ENCODE measurements around the gene ARHGAP19. TPM values are rescaled to one million over a fixed set of nuclear protein-coding genes. Genes with fewer than 3 reads are reported as not detected.

ARHGAP19 gene
- total and polyA plus RNA-seq, 2 donors (not counting 3 experiments of a cell fraction or from before 2014, with no cell fraction given), result 6.8 to 20.0 TPM

GRCh38 chr10:97328646-97329453 is 36.4 kb upstream of the ARHGAP19 start:
- ChIA-PET POLR2A (no interaction called here), CTCF (interaction anchor here (1.1 to 1.4 kb wide), 2 partner anchors 27 to 50 kb away, joined by 3 to 6 read pairs; no protein-coding TSS in a partner anchor)
- H3K27me3 ChIP-seq (ENCODE audit: control insufficient read depth in 2 of 2, insufficient read depth in 2 of 2, low read length in 2 of 2), result no peaks in the 10 kb centered on the region
- no peaks in the 10 kb centered on the region for H3K9me3 ChIP-seq (replicated peaks; ENCODE audit: control insufficient read depth, insufficient read depth, low read length)
- no peaks in the 10 kb centered on the region for H3K9me1 ChIP-seq (replicated peaks; ENCODE audit: control insufficient read depth, extremely low read depth, insufficient read depth, low read length)
- intact Hi-C loops (cut with micrococcal nuclease), result no loop called here
- peaks cover 24% of the 10 kb centered on the region for H3K79me2 ChIP-seq (ENCODE audit: control insufficient read depth, insufficient read depth, low read length)
- peaks cover 0 to 5% of the 10 kb centered on the region in 2 experiments for H3K36me3 ChIP-seq (ENCODE audit: control insufficient read depth in 2 of 2, extremely low read depth in 1 of 2, insufficient read depth in 2 of 2, low read length in 2 of 2)
- H2AFZ ChIP-seq (ENCODE audit: low read depth, low read length), result no peak overlapping the region
- TF ChIP-seq POLR2A (IDR thresholded peaks at IDR 0.05; ENCODE audit: low read depth, low read length), result no peak
- no peak for TF ChIP-seq GATA2 (IDR thresholded peaks at IDR 0.05; ENCODE audit: insufficient read depth, insufficient read length, low read depth, low read length)
- TF ChIP-seq CTCF (IDR thresholded peaks at IDR 0.05; ENCODE audit: extremely low read depth in 1 of 2, insufficient read depth in 1 of 2, low read depth in 1 of 2, low read length in 2 of 2), result no peak
- no peak for TF ChIP-seq MAX (IDR thresholded peaks at IDR 0.05; ENCODE audit: insufficient read depth, insufficient read length)
- no peak for TF ChIP-seq FOS (IDR thresholded peaks at IDR 0.05; ENCODE audit: borderline replicate concordance, insufficient read depth, low read length)
- no peak for TF ChIP-seq MYC (IDR thresholded peaks at IDR 0.05; ENCODE audit: low read depth, low read length)
- no peak for TF ChIP-seq EZH2 (IDR thresholded peaks at IDR 0.05; ENCODE audit: borderline replicate concordance, low read depth, low read length, severe bottlenecking)
- TF ChIP-seq POLR2AphosphoS5 (IDR thresholded peaks at IDR 0.05; ENCODE audit: insufficient read depth, low read depth, low read length), result no peak
- no peak for TF ChIP-seq JUN (IDR thresholded peaks at IDR 0.05; ENCODE audit: borderline replicate concordance, insufficient read depth, insufficient read length, low read depth)
- H3K27ac ChIP-seq (ENCODE audit: insufficient read depth, low read depth, low read length), result no peak overlapping the region
- DNase-seq (ENCODE audit: low read depth, low spot score) (no peak), FAIRE-seq (no peak)
- H4K20me1 ChIP-seq (replicated peaks; ENCODE audit: control insufficient read depth, extremely low read depth, insufficient read depth, low read length), result no peaks in the 10 kb centered on the region
- dilution Hi-C loops (cut with MboI; ENCODE audit: extremely low pct_ligation_motif_present, low sequenced_read_pairs), result no loop called here
- no TSS peak for BruUV-seq (replicated peaks)
- peaks cover 11% of the 10 kb centered on the region for H3K4me1 ChIP-seq (ENCODE audit: control insufficient read depth, extremely low read depth, insufficient read depth, low read length)
- H3K4me3 ChIP-seq (replicated peaks in 1 of 3; ENCODE audit: insufficient read depth in 1 of 3, low read depth in 1 of 3, low read length in 3 of 3), result no peak overlapping the region
- H3K9ac ChIP-seq (replicated peaks; ENCODE audit: extremely low read depth, insufficient read depth, low read length), result no peak overlapping the region
- no peak overlapping the region for H3K4me2 ChIP-seq (ENCODE audit: insufficient read depth, low read length)

Data from endothelial cell of umbilical vein (primary cell).